HCT116 (cell line): Measurements from ENCODE around the gene ABCA1. TPM values are rescaled to one million over a fixed set of nuclear protein-coding genes. Genes with fewer than 3 reads are reported as not detected.

Experiments
- ATAC-seq: fragments of 200-7000 bp; cut with Tn5 transposase; 2 replicates; pipeline ENCODE4 v1.9.1; 2020; ENCODE audit warnings: mild to moderate bottlenecking, moderate library complexity
- BruUV-seq: library from RNA; stranded (reverse); fragments of 400-500 nt; replicated peaks from 2 replicates; lab custom pipeline; 2021; lab: Mats Ljungman, UMichigan
- CTCF ChIA-PET: fragments of 300-600 bp; sonication (Branson Sonifier 250); formaldehyde crosslinking; loops from one replicate; lab custom pipeline; 2021; ENCODE audit warnings: antibody characterized with exemption; lab: Charles Lee
- POLR2A ChIA-PET: fragments of 300-600, 350-600 bp; sonication (Branson Sonifier 250); formaldehyde crosslinking; loops from one replicate; lab custom pipeline; 2021; ENCODE audit warnings: antibody characterized with exemption; lab: Charles Lee
- RAD21 ChIA-PET, 2 experiments: fragments of 300-600 bp; sonication (Branson Sonifier 250); formaldehyde crosslinking; loops; one replicate each; lab custom pipeline; 2023; ENCODE audit warnings: low total read pairs in 2 of 2; ENCODE audit not compliant: uncharacterized antibody in 2 of 2, unreplicated experiment in 2 of 2, low non-redundant PET in 1 of 2; lab: Charles Lee
- DNase-seq: peaks from one replicate; pipeline ENCODE4 v3.0.0-alpha.2; 2010; ENCODE audit warnings: low read depth, low spot score
- H2AFZ ChIP-seq: fragments of 200-600 bp; shearing (Covaris generic), sonication (generic); 2 replicates; pipeline ENCODE4 v1.6.1; 2017; ENCODE audit warnings: low read depth, mixed run types, mixed read lengths, antibody characterized with exemption, low read length; ENCODE audit not compliant: poor library complexity, severe bottlenecking
- H3K27ac ChIP-seq: 2 replicates; pipeline ENCODE4 v1.5.1; 2012; ENCODE audit warnings: low read depth, low read length
- H3K27me3 ChIP-seq: fragments of 200-600 bp; sonication (generic); 2 replicates; pipeline ENCODE4 v1.6.1; 2016; ENCODE audit warnings: mixed run types, low read length, mixed read lengths; ENCODE audit not compliant: insufficient read depth
- H3K36me3 ChIP-seq, 2 experiments: fragments of 200-500 bp in 1 of 2; fragments of 200-600 bp in 1 of 2; sonication (Bioruptor generic) in 1 of 2; sonication (generic) in 1 of 2; 2 replicates each; pipeline versions ENCODE4 v1.5.1 to v1.6.1; 2014 to 2016; ENCODE audit warnings: low read length in 2 of 2, inconsistent platforms in 1 of 2, mixed read lengths in 1 of 2, mixed run types in 1 of 2; ENCODE audit not compliant: insufficient read depth in 2 of 2, control insufficient read depth in 1 of 2
- H3K4me1 ChIP-seq, 2 experiments: fragments of 200-600 bp in 1 of 2; sonication (generic) in 1 of 2; 2 replicates each; pipeline versions ENCODE4 v1.5.1 to v1.6.1; 2012 to 2017; ENCODE audit warnings: low read length in 2 of 2, inconsistent platforms in 1 of 2, mild to moderate bottlenecking in 1 of 2, mixed read lengths in 1 of 2, mixed run types in 1 of 2, moderate library complexity in 1 of 2; ENCODE audit not compliant: insufficient read depth in 2 of 2, control insufficient read depth in 1 of 2
- H3K4me2 ChIP-seq: fragments of 200-600 bp; sonication (generic); 2 replicates; pipeline ENCODE4 v1.6.1; 2017; ENCODE audit warnings: mixed run types, low read length, mixed read lengths
- H3K4me3 ChIP-seq, 2 experiments: fragments of 200-600 bp in 1 of 2; sonication (generic) in 1 of 2; replicated peaks in 1 of 2; 2 replicates each; pipeline ENCODE4 v1.5.1; 2011 to 2016; ENCODE audit warnings: low read length in 2 of 2, control low read depth in 1 of 2, low read depth in 1 of 2, mild to moderate bottlenecking in 1 of 2, mixed read lengths in 1 of 2, mixed run types in 1 of 2
- H3K79me2 ChIP-seq: fragments of 200-600 bp; sonication (generic); 2 replicates; pipeline ENCODE4 v1.6.1; 2017; ENCODE audit warnings: mild to moderate bottlenecking, mixed run types, low read length, moderate library complexity, mixed read lengths; ENCODE audit not compliant: insufficient read depth
- H3K9ac ChIP-seq: fragments of 200-600 bp; sonication (generic); 2 replicates; pipeline ENCODE4 v1.6.1; 2016; ENCODE audit warnings: low read length, mixed read lengths
- H3K9me2 ChIP-seq: fragments of 200-600 bp; sonication (generic), shearing (Covaris generic); 2 replicates; pipeline ENCODE4 v1.6.1; 2017; ENCODE audit warnings: mixed run types, mild to moderate bottlenecking, moderate library complexity; ENCODE audit not compliant: insufficient read depth
- H3K9me3 ChIP-seq, 2 experiments: fragments of 200-500 bp in 1 of 2; fragments of 200-600 bp in 1 of 2; sonication (Bioruptor generic) in 1 of 2; sonication (generic) in 1 of 2; 2 replicates each; pipeline ENCODE4 v1.6.1; 2014 to 2017; ENCODE audit warnings: low read length in 2 of 2, mixed read lengths in 2 of 2, inconsistent platforms in 1 of 2, low read depth in 1 of 2, mild to moderate bottlenecking in 1 of 2, mixed run types in 1 of 2, moderate library complexity in 1 of 2; ENCODE audit not compliant: control insufficient read depth in 1 of 2, insufficient read depth in 1 of 2
- H4K20me1 ChIP-seq: fragments of 200-600 bp; sonication (generic), shearing (Covaris generic); 2 replicates; pipeline ENCODE4 v1.6.1; 2017; ENCODE audit warnings: mixed run types, mild to moderate bottlenecking, moderate library complexity; ENCODE audit not compliant: insufficient read depth
- ATF3 ChIP-seq: IDR thresholded peaks from 2 replicates; pipeline ENCODE4 v1.6.1; 2012
- CBX3 ChIP-seq: IDR thresholded peaks from 2 replicates; pipeline ENCODE4 v1.6.1; 2012; ENCODE audit warnings: low read depth
- CEBPB ChIP-seq: IDR thresholded peaks from 2 replicates; pipeline ENCODE4 v1.6.1; 2012; ENCODE audit warnings: low read depth
- CTCF ChIP-seq, 3 experiments: fragments of 200-600 bp in 1 of 3; sonication (generic) in 1 of 3; IDR thresholded peaks in 2 of 3; conservative IDR thresholded peaks in 1 of 3; 2 replicates each; pipeline ENCODE4 v1.5.1; 2012 to 2017; ENCODE audit warnings: low read depth in 2 of 3, low read length in 2 of 3, antibody characterized with exemption in 1 of 3, borderline replicate concordance in 1 of 3, control low read depth in 1 of 3, mild to moderate bottlenecking in 1 of 3, mixed read lengths in 1 of 3, mixed run types in 1 of 3, moderate library complexity in 1 of 3; ENCODE audit not compliant: insufficient read depth in 1 of 3
- ELF1 ChIP-seq: IDR thresholded peaks from 2 replicates; pipeline ENCODE4 v1.6.1; 2012; ENCODE audit warnings: low read depth, borderline replicate concordance
- EZH2phosphoT487 ChIP-seq: fragments of 200-600 bp; IDR thresholded peaks from 2 replicates; pipeline ENCODE4 v1.6.1; 2018; ENCODE audit warnings: antibody characterized with exemption, borderline replicate concordance
- FOSL1 ChIP-seq: IDR thresholded peaks from 2 replicates; pipeline ENCODE4 v1.6.1; 2012; ENCODE audit warnings: low read depth
- MAX ChIP-seq: IDR thresholded peaks from 2 replicates; pipeline ENCODE4 v1.6.1; 2012
- POLR2A ChIP-seq: IDR thresholded peaks from 2 replicates; pipeline ENCODE4 v1.7.0; 2011; ENCODE audit warnings: borderline replicate concordance; ENCODE audit not compliant: insufficient read depth, insufficient read length; ENCODE audit errors: extremely low read depth
- POLR2AphosphoS5 ChIP-seq: IDR thresholded peaks from 2 replicates; pipeline ENCODE4 v1.6.1; 2011; ENCODE audit warnings: mild to moderate bottlenecking, low read depth, low read length, moderate library complexity
- RAD21 ChIP-seq: IDR thresholded peaks from 2 replicates; pipeline ENCODE4 v1.6.1; 2012; ENCODE audit warnings: low read depth, mild to moderate bottlenecking
- SP1 ChIP-seq: IDR thresholded peaks from 2 replicates; pipeline ENCODE4 v1.6.1; 2012; ENCODE audit warnings: low read depth
- SRF ChIP-seq: IDR thresholded peaks from 2 replicates; pipeline ENCODE4 v1.6.1; 2012; ENCODE audit warnings: low read depth
- YY1 ChIP-seq: IDR thresholded peaks from 2 replicates; pipeline ENCODE4 v1.6.1; 2011; ENCODE audit warnings: low read length, low read depth, moderate library complexity, mild to moderate bottlenecking; ENCODE audit not compliant: insufficient replicate concordance; ENCODE audit errors: extremely low read depth
- ZBTB33 ChIP-seq: IDR thresholded peaks from 2 replicates; pipeline ENCODE4 v1.6.1; 2011; ENCODE audit warnings: mild to moderate bottlenecking, low read length, moderate library complexity; ENCODE audit not compliant: insufficient replicate concordance; ENCODE audit errors: extremely low read depth
- ZFX ChIP-seq: fragments of 450-650 bp; IDR thresholded peaks from 2 replicates; pipeline ENCODE4 v1.6.1; 2017
- ZNF274 ChIP-seq: fragments of 200-500 bp; sonication (Bioruptor generic); IDR thresholded peaks from 2 replicates; pipeline ENCODE4 v1.6.1; 2014; ENCODE audit warnings: mild to moderate bottlenecking, low read depth, low read length, inconsistent platforms
- intact Hi-C: fragments of 100-400 bp; cut with micrococcal nuclease; formaldehyde crosslinking; loops from 2 replicates; pipeline ENCODE4 v1.10.0; 2022
- total RNA-seq: library from RNA; stranded (reverse); gene quantifications from one replicate; pipeline ENCODE4 v1.2.1, GENCODE V29; 2021; ENCODE audit not compliant: unreplicated experiment

Gene ABCA1
- total RNA-seq, 1 experiment from 2014 or later, result 0.89 TPM

- no peak for TF ChIP-seq YY1
- no TSS peak for BruUV-seq
- Histone ChIP-seq H4K20me1 (no peaks in the 10 kb centered on the region), H3K4me2 (no peak overlapping the region), H3K9ac (no peak overlapping the region), H3K9me3 (no peaks in the 10 kb centered on the region), H3K27me3 (peaks cover 6% of the 10 kb centered on the region; the same call in 1 of the 2 replicates), H3K27ac (no peak overlapping the region), H3K79me2 (no peaks in the 10 kb centered on the region), H3K9me2 (no peaks in the 10 kb centered on the region), H3K4me3 (no peak overlapping the region), H3K4me1 (no peaks in the 10 kb centered on the region), H3K36me3 (no peaks in the 10 kb centered on the region), H2AFZ (no peak overlapping the region)
- ChIA-PET RAD21 (no interaction called here), CTCF (no interaction called here), POLR2A (no interaction called here)
- intact Hi-C loops, result no loop called here
- ATAC-seq, result no peak
- DNase-seq, result no peak
Measured at GRCh38 chr9:104836235-104836634, 91.7 kb downstream of the ABCA1 start.

- ATAC-seq (no peak), DNase-seq (no peak)
- Histone ChIP-seq H3K27me3 (peaks cover 4% of the 10 kb centered on the region; the same call in 1 of the 2 replicates), H3K9me2 (no peaks in the 10 kb centered on the region), H3K4me1 (no peaks in the 10 kb centered on the region), H3K9ac (no peak overlapping the region), H3K36me3 (no peaks in the 10 kb centered on the region), H3K4me3 (no peak overlapping the region), H4K20me1 (no peaks in the 10 kb centered on the region), H3K79me2 (no peaks in the 10 kb centered on the region), H3K9me3 (no peaks in the 10 kb centered on the region), H3K27ac (no peak overlapping the region), H3K4me2 (no peak overlapping the region)
- RAD21 ChIA-PET, result no interaction called here
- intact Hi-C loops, result no loop called here
- POLR2A ChIA-PET, result no interaction called here
- CTCF ChIA-PET, result no interaction called here
- TF ChIP-seq POLR2A, result no peak
- TF ChIP-seq ZFX, result no peak
- TF ChIP-seq EZH2phosphoT487, result no peak
- TF ChIP-seq CTCF (IDR thresholded peaks at IDR 0.05 in 2 of 3, conservative IDR thresholded peaks at IDR 0.05 in 1 of 3; ENCODE audit: borderline replicate concordance in 1 of 3, insufficient read depth in 1 of 3, low read depth in 2 of 3, low read length in 2 of 3), result no peak
- TF ChIP-seq POLR2AphosphoS5, result no peak
- TF ChIP-seq SRF, result no peak
- no peak for TF ChIP-seq CEBPB
- no peak for TF ChIP-seq RAD21
- TF ChIP-seq ATF3, result no peak
- no peak for TF ChIP-seq YY1
- TF ChIP-seq ELF1, result no peak
- TF ChIP-seq ZNF274, result no peak
- TF ChIP-seq FOSL1, result no peak
- TF ChIP-seq SP1, result no peak
- no peak for TF ChIP-seq CBX3
- TF ChIP-seq ZBTB33, result no peak
- TF ChIP-seq MAX, result no peak
- TF ChIP-seq, all 23 proteins: peak for 0
- no TSS peak for BruUV-seq
- H2AFZ ChIP-seq, result no peak overlapping the region
Measured at GRCh38 chr9:104835161-104835560, 92.8 kb downstream of the ABCA1 start.
